NCI-H1694 treated with DMSO at 0.1 percent for 48 hours (cell line): ENCODE data around the gene NAPG.
"Not testable (repeated sequence)": the region's sequence is repeated elsewhere in the genome, so short reads cannot be mapped to it uniquely, and the experiment has no call there.

Experiments
- DNase-seq: peaks from one replicate; lab custom pipeline; 2025; lab: John Stamatoyannopoulos, UW

Gene NAPG

GRCh38 chr18:10546557-10547300 is 20.9 kb downstream of the NAPG start:
- no peak for DNase-seq

- DNase-seq = no peak
Observed at GRCh38 chr18:10552226-10552625, 26.4 kb downstream of the NAPG start.

- not testable (repeated sequence) for DNase-seq
Observed at GRCh38 chr18:10556251-10556650, 30.4 kb downstream of the NAPG start.

- DNase-seq = no peak
Observed at GRCh38 chr18:10557085-10557677, 31.4 kb downstream of the NAPG start.

GRCh38 chr18:10558243-10558966 is 32.6 kb downstream of the NAPG start:
- no peak for DNase-seq

- no peak for DNase-seq
Observed at GRCh38 chr18:10558967-10559298, 33.1 kb downstream of the NAPG start.

GRCh38 chr18:10559553-10560451 is 34.0 kb downstream of the NAPG start:
- DNase-seq = peak; percentile 15

- peak; percentile 26 for DNase-seq
Observed at GRCh38 chr18:10560452-10561045, 34.7 kb downstream of the NAPG start.

GRCh38 chr18:10562773-10563160 is 36.9 kb downstream of the NAPG start:
- no peak for DNase-seq

- peak; percentile 17 for DNase-seq
Observed at GRCh38 chr18:10563886-10564285, 38.1 kb downstream of the NAPG start.

- no peak for DNase-seq
Observed at GRCh38 chr18:10564975-10565773, 39.3 kb downstream of the NAPG start.

- no peak for DNase-seq
Observed at GRCh38 chr18:10565835-10566234, 40.0 kb downstream of the NAPG start.

GRCh38 chr18:10566390-10566789 is 40.6 kb downstream of the NAPG start:
- no peak for DNase-seq

- DNase-seq = not testable (repeated sequence)
Observed at GRCh38 chr18:10569941-10570340, 44.1 kb downstream of the NAPG start.

GRCh38 chr18:10570622-10571021 is 44.8 kb downstream of the NAPG start:
- no peak for DNase-seq

- no peak for DNase-seq
Observed at GRCh38 chr18:10571537-10571936, 45.7 kb downstream of the NAPG start.

GRCh38 chr18:10573261-10573660 is 47.4 kb downstream of the NAPG start:
- not testable (repeated sequence) for DNase-seq

GRCh38 chr18:10574412-10574811 is 48.6 kb downstream of the NAPG start:
- DNase-seq = not testable (repeated sequence)

- DNase-seq = not testable (repeated sequence)
Observed at GRCh38 chr18:10577842-10578572, 52.2 kb downstream of the NAPG start.

- not testable (repeated sequence) for DNase-seq
Observed at GRCh38 chr18:10578573-10578899, 52.7 kb downstream of the NAPG start.
